Glomerular endothelial cell (primary cell): ENCODE results near the gene CLDN16. TPM values are rescaled to one million over a fixed set of nuclear protein-coding genes. Genes with fewer than 3 reads are reported as not detected.

Source experiments
- DNase-seq: peaks from one replicate; pipeline ENCODE4 v3.0.0-alpha.2; 2011; ENCODE audit warnings: low read depth, low spot score; ENCODE audit errors: extremely low read depth
- total RNA-seq: library from RNA; depleted of rRNA; stranded (reverse); fragments of >200 nt; gene quantifications from 2 replicates; pipeline ENCODE4 v1.2.3, GENCODE V29; 2015

CLDN16 gene
- total RNA-seq, 1 donor from 2014 or later = 0.06 TPM

GRCh38 chr3:190433626-190434025, 45.7 kb downstream of the CLDN16 start:
- DNase-seq = no peak

- no peak for DNase-seq
These were observed 47.7 kb downstream of the CLDN16 start for GRCh38 chr3:190435618-190436017.

GRCh38 chr3:190436331-190436730, 48.4 kb downstream of the CLDN16 start:
- DNase-seq = no peak

GRCh38 chr3:190442240-190442639, 54.3 kb downstream of the CLDN16 start:
- DNase-seq = no peak

- no peak for DNase-seq
These were observed 55.3 kb downstream of the CLDN16 start for GRCh38 chr3:190443257-190443656.

- DNase-seq = no peak
These were observed 56.0 kb downstream of the CLDN16 start for GRCh38 chr3:190444006-190444405.

GRCh38 chr3:190444576-190445145, 56.7 kb downstream of the CLDN16 start:
- no peak for DNase-seq

- no peak for DNase-seq
These were observed 58.8 kb downstream of the CLDN16 start for GRCh38 chr3:190446573-190447279.

GRCh38 chr3:190448256-190448655, 60.3 kb downstream of the CLDN16 start:
- no peak for DNase-seq

- DNase-seq = no peak
These were observed 61.8 kb downstream of the CLDN16 start, which contains the start of gene TMEM207 for GRCh38 chr3:190449801-190450200. Gene TMEM207 (minus strand): TSS chr3:190449901. CDS start chr3:190449809, 92 bp downstream.

- DNase-seq = no peak
These were observed 67.9 kb downstream of the CLDN16 start for GRCh38 chr3:190455828-190456227.

GRCh38 chr3:190456770-190457169, 68.8 kb downstream of the CLDN16 start:
- no peak for DNase-seq

- DNase-seq = no peak
These were observed 70.1 kb downstream of the CLDN16 start for GRCh38 chr3:190458040-190458439.

Other genes starting within 250 kb of the CLDN16 start
- gene CLDN1, start 65.7 kb upstream of the CLDN16 start, total RNA-seq = 18.1 and 63.1 TPM in 2 replicates
- gene TMEM207, start 61.7 kb downstream of the CLDN16 start, total RNA-seq = not detected in 2 replicates
- gene IL1RAP, start 125.9 kb downstream of the CLDN16 start, total RNA-seq = 8.1 and 12.5 TPM in 2 replicates